PC-3 (cell line): ENCODE measurements around the gene CKAP4. TPM values are rescaled to one million over a fixed set of nuclear protein-coding genes. Genes with fewer than 3 reads are reported as not detected.

Experiments used
- ATAC-seq: fragments of 200-7000 bp; cut with Tn5 transposase; 2 replicates; pipeline ENCODE4 v1.9.1; 2020; ENCODE audit warnings: mild to moderate bottlenecking, moderate library complexity
- BruUV-seq: library from RNA; stranded (reverse); fragments of 400-500 nt; replicated peaks from 2 replicates; lab custom pipeline; 2021; lab: Mats Ljungman, UMichigan
- CTCF ChIA-PET: fragments of 300-600 bp; sonication (Branson Sonifier 250); formaldehyde crosslinking; loops from one replicate; lab custom pipeline; 2022; ENCODE audit warnings: antibody characterized with exemption; lab: Charles Lee
- POLR2A ChIA-PET: fragments of 300-600 bp; sonication (Branson Sonifier 250); formaldehyde crosslinking; loops from one replicate; lab custom pipeline; 2022; ENCODE audit warnings: antibody characterized with exemption; ENCODE audit not compliant: unreplicated experiment; lab: Charles Lee
- DNase-seq: peaks from one replicate; pipeline ENCODE4 v3.0.0-alpha.2; 2015
- H2AFZ ChIP-seq: fragments of 300-600 bp; sonication (generic); 2 replicates; pipeline ENCODE4 v1.6.0; 2016; ENCODE audit warnings: antibody characterized with exemption, low read length
- H3F3A ChIP-seq: fragments of 300-600 bp; sonication (generic); one replicate; pipeline ENCODE4 v1.6.0; 2017; ENCODE audit warnings: antibody characterized with exemption, low read length, control low read depth, mild to moderate bottlenecking; ENCODE audit not compliant: unreplicated experiment
- H3K27ac ChIP-seq: fragments of 300-600 bp; sonication (generic); 2 replicates; pipeline ENCODE4 v1.5.1; 2016; ENCODE audit warnings: mild to moderate bottlenecking, low read length
- H3K27me3 ChIP-seq: fragments of 300-600 bp; sonication (generic); 2 replicates; pipeline ENCODE4 v1.6.1; 2016; ENCODE audit warnings: low read length, mixed read lengths
- H3K36me3 ChIP-seq: fragments of 300-600 bp; sonication (generic); 2 replicates; pipeline ENCODE4 v1.6.1; 2016; ENCODE audit warnings: low read depth, mixed run types, low read length, mixed read lengths
- H3K4me1 ChIP-seq: fragments of 300-600 bp; sonication (generic); 2 replicates; pipeline ENCODE4 v1.5.1; 2016; ENCODE audit warnings: low read length; ENCODE audit not compliant: insufficient read depth
- H3K4me2 ChIP-seq: fragments of 300-600 bp; sonication (generic); 2 replicates; pipeline ENCODE4 v1.6.0; 2016; ENCODE audit warnings: low read length
- H3K4me3 ChIP-seq: fragments of 300-600 bp; sonication (generic); 2 replicates; pipeline ENCODE4 v1.5.1; 2016; ENCODE audit warnings: mild to moderate bottlenecking, low read length, mixed read lengths
- H3K79me2 ChIP-seq: fragments of 300-600 bp; sonication (generic); 2 replicates; pipeline ENCODE4 v1.6.1; 2017; ENCODE audit warnings: low read length, mixed read lengths
- H3K9ac ChIP-seq: fragments of 300-600 bp; sonication (generic); 2 replicates; pipeline ENCODE4 v1.6.0; 2016; ENCODE audit warnings: mild to moderate bottlenecking, low read length
- H3K9me2 ChIP-seq: fragments of 300-600 bp; sonication (generic); replicated peaks from 2 replicates; pipeline ENCODE4 v1.6.1; 2016; ENCODE audit warnings: mixed run types, low read length, mixed read lengths
- H3K9me3 ChIP-seq: fragments of 300-600 bp; sonication (generic); 2 replicates; pipeline ENCODE4 v1.6.1; 2016; ENCODE audit warnings: low read length, mixed read lengths
- H4K20me1 ChIP-seq: fragments of 300-600 bp; sonication (generic); 2 replicates; pipeline ENCODE4 v1.6.1; 2016; ENCODE audit warnings: low read length, mixed read lengths
- EZH2 ChIP-seq: fragments of 300-600 bp; sonication (generic); IDR thresholded peaks from one replicate; pipeline ENCODE4 v1.6.1; 2017; ENCODE audit warnings: antibody characterized with exemption, mild to moderate bottlenecking, low read length; ENCODE audit not compliant: unreplicated experiment
- EZH2phosphoT487 ChIP-seq: fragments of 300-600 bp; sonication (generic); IDR thresholded peaks from 2 replicates; pipeline ENCODE4 v1.6.1; 2018; ENCODE audit warnings: mild to moderate bottlenecking, antibody characterized with exemption, low read length, borderline replicate concordance
- intact Hi-C: fragments of 100-400 bp; cut with micrococcal nuclease; formaldehyde crosslinking; loops from 2 replicates; pipeline ENCODE4 v1.9.0; 2023
- total RNA-seq: library from RNA; depleted of rRNA; stranded (reverse); fragments of >200 nt; gene quantifications from 2 replicates; pipeline ENCODE4 v1.2.3, GENCODE V29; 2014
- TF ChIP-seq, protein P1 (sequence below): fragments of 300-600 bp; sonication (generic); conservative IDR thresholded peaks from 2 replicates; pipeline ENCODE4 v1.5.1; 2017; ENCODE audit warnings: antibody characterized with exemption, low read depth, mild to moderate bottlenecking, low read length

CKAP4 gene
- total RNA-seq, 1 experiment from 2014 or later: 76.3 TPM

- H3K9ac ChIP-seq: 0 out of 2 replicates have a peak overlapping the region, but pooled peaks have one; percentile 14
- H3K4me3 ChIP-seq: no peak overlapping the region
- no peaks in the 10 kb centered on the region for H3F3A ChIP-seq
- no peaks in the 10 kb centered on the region for H3K9me3 ChIP-seq
- no peaks in the 10 kb centered on the region for H3K36me3 ChIP-seq
- POLR2A ChIA-PET: no interaction called here
- peaks cover 11% of the 10 kb centered on the region for H3K4me1 ChIP-seq
- no peaks in the 10 kb centered on the region for H3K79me2 ChIP-seq
- CTCF ChIA-PET: interaction anchor here (0.6 to 1.2 kb wide), 5 partner anchors 24 to 807 kb away, joined by 3 to 6 read pairs (median 4); partner anchors contain the start of gene POLR3B
- intact Hi-C loops: loop anchor here (1.0 to 5.0 kb wide), 5 partner anchors 18 to 690 kb away; partner anchors contain the start of gene TCP11L2
- ATAC-seq: peak; percentile 33
- H4K20me1 ChIP-seq: no peaks in the 10 kb centered on the region
- peak overlapping the region; percentile 14 for H3K4me2 ChIP-seq
- H3K27ac ChIP-seq: peak overlapping the region; percentile 46
- peak; percentile 65 for DNase-seq
- H2AFZ ChIP-seq: peak overlapping the region; percentile 46
- TF ChIP-seq, protein P1, sequence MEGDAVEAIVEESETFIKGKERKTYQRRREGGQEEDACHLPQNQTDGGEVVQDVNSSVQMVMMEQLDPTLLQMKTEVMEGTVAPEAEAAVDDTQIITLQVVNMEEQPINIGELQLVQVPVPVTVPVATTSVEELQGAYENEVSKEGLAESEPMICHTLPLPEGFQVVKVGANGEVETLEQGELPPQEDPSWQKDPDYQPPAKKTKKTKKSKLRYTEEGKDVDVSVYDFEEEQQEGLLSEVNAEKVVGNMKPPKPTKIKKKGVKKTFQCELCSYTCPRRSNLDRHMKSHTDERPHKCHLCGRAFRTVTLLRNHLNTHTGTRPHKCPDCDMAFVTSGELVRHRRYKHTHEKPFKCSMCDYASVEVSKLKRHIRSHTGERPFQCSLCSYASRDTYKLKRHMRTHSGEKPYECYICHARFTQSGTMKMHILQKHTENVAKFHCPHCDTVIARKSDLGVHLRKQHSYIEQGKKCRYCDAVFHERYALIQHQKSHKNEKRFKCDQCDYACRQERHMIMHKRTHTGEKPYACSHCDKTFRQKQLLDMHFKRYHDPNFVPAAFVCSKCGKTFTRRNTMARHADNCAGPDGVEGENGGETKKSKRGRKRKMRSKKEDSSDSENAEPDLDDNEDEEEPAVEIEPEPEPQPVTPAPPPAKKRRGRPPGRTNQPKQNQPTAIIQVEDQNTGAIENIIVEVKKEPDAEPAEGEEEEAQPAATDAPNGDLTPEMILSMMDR: no peak
- TF ChIP-seq EZH2 (no peak), EZH2phosphoT487 (no peak)
- H3K27me3 ChIP-seq: no peaks in the 10 kb centered on the region
- no TSS peak for BruUV-seq
- H3K9me2 ChIP-seq: no peaks in the 10 kb centered on the region
Measured at GRCh38 chr12:106227641-106228319, 20.0 kb downstream of the CKAP4 start.

DNA sequence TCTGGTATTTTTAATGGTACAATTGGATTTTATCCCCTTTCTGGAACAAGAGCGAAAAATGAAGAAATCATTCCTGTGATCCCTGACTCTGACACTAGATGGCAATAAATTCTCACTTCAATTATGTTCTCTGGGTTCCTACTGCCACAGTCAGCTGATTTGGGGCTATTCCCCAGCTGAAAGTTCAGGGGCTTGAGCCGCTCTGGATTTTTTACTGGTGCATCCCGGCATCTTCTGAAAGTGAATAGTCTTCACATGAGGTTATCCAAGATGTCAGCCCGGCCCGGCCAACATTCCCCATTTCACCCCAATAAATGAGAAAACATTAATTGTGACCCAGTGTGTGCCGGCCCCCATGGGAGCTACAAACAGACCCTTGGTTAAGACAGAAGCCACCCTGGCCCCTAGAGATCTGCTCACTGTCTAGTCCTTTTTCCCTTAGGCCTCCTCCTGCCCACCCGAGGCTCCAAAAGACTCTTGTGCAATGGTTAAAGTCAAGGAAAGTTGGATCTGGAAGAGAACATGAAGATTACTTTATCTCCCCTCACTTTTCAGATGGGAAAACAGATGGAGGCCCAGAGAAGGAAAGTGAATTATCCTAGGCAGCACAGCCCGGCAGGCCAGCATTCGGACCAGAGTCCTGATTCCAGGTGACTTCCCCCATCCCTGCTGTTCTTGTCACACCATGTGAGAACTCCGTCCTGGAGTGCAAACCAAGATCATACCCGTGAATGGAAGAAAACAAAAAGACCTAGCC is 20.8 kb downstream of the CKAP4 start:
- peak overlapping the region; percentile 46 for H3K27ac ChIP-seq
- H3K4me2 ChIP-seq: peak overlapping the region; percentile 14
- no peaks in the 10 kb centered on the region for H3K79me2 ChIP-seq
- peak overlapping the region; percentile 14; the same call in 1 of the 2 replicates for H3K9ac ChIP-seq
- intact Hi-C loops: loop anchor here (1.0 to 5.0 kb wide), 5 partner anchors 18 to 690 kb away; partner anchors contain the start of gene TCP11L2
- CTCF ChIA-PET: interaction anchor here (0.7 to 1.4 kb wide), 7 partner anchors 25 to 131 kb away, joined by 3 to 7 read pairs (median 4); partner anchors contain the start of gene POLR3B
- H3K4me3 ChIP-seq: no peak overlapping the region
- TF ChIP-seq EZH2phosphoT487: no peak
- TF ChIP-seq EZH2: no peak
- TF ChIP-seq, protein P1: peak; percentile 91
- H3K4me1 ChIP-seq: peaks cover 11% of the 10 kb centered on the region
- no peaks in the 10 kb centered on the region for H3F3A ChIP-seq
- peak; percentile 87 for DNase-seq
- ATAC-seq: peak; percentile 65
- POLR2A ChIA-PET: interaction anchor here (0.6 kb wide), 1 partner anchor 693 kb away, joined by 5 read pairs; no protein-coding TSS in a partner anchor
- H3K27me3 ChIP-seq: no peaks in the 10 kb centered on the region
- H3K36me3 ChIP-seq: no peaks in the 10 kb centered on the region
- H4K20me1 ChIP-seq: no peaks in the 10 kb centered on the region
- no peaks in the 10 kb centered on the region for H3K9me2 ChIP-seq
- H2AFZ ChIP-seq: peak overlapping the region; percentile 46
- no TSS peak for BruUV-seq
- H3K9me3 ChIP-seq: no peaks in the 10 kb centered on the region
